PC-9 (cell line): ENCODE results near the gene TCP11.

ENCODE experiments used
- CTCF ChIP-seq: fragments of 200-600 bp; sonication (generic); conservative IDR thresholded peaks from 2 replicates; pipeline ENCODE4 v1.6.1; 2017; ENCODE audit warnings: mixed run types, antibody characterized with exemption, mild to moderate bottlenecking, moderate library complexity
- EZH2 ChIP-seq: fragments of 200-600 bp; sonication (generic); IDR thresholded peaks from 2 replicates; pipeline ENCODE4 v1.8.0; 2017; ENCODE audit warnings: antibody characterized with exemption, low read depth

GRCh38 chr6:35072051-35072697 is 69.0 kb downstream of the TCP11 start:
- TF ChIP-seq CTCF = no peak
- TF ChIP-seq EZH2 = no peak
